Frontal cortex (tissue), 4 donors: ENCODE results near the gene CAB39L. TPM values are rescaled to one million over a fixed set of nuclear protein-coding genes. Genes with fewer than 3 reads are reported as not detected.

ENCODE experiments used
- DNase-seq, 2 donors: peaks; one replicate each; pipeline ENCODE4 v3.0.0; 2012; ENCODE audit warnings: low spot score in 2 of 2
- FAIRE-seq: peaks from 2 replicates; lab custom pipeline; 2012; peaks lifted over from hg19 to GRCh38; lab: Jason Lieb, UNC
- total RNA-seq: library from RNA; depleted of rRNA; stranded (reverse); fragments of >200 nt; gene quantifications from one replicate; pipeline ENCODE4 v1.2.3, GENCODE V29; 2014
- donor health status: control.
- donor health status: control.
- donor health status: control.

CAB39L gene
- total RNA-seq, 1 donor from 2014 or later = 43.2 TPM

DNA sequence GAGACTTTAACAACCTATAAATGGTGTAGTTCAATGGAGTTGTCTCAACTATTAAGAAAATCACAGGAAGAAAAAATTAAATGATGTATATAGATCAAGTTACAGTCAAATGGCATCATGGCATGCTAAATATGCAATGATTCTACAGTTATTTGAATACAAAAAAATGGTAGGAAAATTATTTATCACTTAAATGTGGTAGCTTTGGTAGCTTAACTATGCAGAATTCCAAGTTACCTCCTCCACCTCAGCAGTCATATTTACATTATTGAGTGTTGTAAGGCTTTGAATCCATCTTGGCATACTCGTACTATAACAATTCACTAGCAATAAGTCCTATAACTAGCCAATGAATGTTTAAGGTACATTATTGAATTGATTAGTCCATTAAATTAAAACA lies 36.8 kb downstream of the CAB39L start:
- DNase-seq = no peak
- FAIRE-seq = no peak

DNA sequence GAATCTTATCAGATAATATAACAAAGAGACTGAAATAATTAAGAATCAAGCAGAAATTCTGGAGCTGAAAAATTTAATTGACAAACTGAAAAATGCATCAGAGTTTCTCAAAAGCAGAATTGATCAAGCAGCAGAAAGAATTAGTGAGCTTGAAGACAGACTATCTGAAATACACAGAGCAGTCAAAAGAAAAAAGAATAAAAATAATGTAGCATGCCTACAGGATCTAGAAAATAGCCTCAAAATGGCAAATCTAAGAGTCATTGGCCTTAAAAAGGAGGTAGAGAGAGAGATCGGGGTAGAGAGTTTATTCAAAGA lies 39.2 kb downstream of the CAB39L start:
- FAIRE-seq (no peak), DNase-seq (no peak)

DNA sequence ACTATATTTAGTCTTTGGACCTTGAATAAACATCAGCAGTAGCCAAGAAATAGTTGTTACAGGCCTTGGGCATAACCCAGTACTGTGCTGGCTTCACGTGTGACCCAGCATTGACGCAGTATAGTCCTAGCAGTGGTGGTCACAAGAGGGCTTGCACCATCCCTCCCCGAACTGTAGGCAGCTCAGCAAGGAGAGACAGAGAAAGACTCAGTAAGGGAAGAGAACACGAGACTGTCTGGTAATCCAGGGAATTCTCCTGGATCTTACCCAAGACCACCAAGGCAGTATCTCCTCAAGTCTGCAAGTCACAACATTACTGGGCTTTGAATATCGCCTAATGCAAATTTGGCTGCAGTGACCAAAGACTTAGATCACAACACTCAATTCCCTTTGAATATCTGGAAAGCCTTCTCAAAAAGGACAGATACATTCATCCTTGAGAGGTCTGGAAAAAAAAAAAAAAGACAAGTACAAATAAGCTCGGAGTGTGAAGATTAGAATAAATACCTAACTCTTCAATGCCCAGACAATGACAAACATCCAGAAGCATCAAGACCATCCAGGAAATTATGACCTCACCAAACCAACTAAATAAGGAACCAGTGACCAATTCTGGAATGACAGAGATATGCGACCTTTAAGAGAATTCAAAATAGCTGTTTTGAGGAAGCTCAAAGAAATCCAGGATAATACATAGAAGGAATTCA lies 39.7 kb downstream of the CAB39L start:
- no peak for DNase-seq
- FAIRE-seq = no peak

DNA sequence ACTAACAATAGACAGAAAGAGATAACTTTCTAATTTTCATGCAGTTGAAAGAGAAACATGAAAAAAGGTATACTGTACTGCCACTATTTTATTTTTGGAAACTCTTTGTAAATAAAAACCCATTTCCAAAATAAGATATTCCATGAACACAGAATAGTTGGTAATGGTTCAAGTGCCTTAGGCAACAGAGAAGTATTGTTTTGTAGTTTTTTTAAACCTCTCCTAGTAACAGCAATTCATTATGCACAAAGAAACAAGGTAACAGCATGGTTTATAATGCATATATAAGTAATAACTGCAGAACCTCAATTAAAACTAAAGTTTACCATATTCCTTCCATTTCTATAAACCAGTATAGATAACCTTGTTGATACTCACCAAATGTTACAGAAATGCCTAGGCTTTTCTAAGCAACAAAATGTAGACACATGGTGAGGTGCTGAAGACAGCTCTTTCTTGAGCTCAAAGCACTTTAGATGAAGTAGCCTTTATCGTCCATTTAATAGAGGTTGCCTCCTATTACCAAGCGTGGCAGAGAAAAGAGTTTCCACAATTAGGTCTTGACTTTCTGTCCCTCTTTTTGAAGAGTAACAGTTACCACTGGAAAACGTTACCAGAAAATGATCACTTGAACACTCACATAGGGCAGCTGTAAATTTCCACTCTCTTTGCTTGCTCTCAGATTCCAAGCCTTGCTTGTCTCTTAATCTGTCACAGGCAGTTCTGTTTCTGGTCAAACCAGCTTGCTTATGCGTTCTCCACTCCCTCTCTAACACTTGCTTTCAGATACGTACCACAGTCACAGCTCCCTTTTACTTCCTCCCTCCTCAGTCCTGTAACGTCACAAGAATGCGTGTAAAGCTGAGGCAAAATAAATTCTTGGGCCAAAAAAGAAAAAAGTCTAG lies 42.9 kb downstream of the CAB39L start:
- FAIRE-seq = peak; percentile 47

DNA sequence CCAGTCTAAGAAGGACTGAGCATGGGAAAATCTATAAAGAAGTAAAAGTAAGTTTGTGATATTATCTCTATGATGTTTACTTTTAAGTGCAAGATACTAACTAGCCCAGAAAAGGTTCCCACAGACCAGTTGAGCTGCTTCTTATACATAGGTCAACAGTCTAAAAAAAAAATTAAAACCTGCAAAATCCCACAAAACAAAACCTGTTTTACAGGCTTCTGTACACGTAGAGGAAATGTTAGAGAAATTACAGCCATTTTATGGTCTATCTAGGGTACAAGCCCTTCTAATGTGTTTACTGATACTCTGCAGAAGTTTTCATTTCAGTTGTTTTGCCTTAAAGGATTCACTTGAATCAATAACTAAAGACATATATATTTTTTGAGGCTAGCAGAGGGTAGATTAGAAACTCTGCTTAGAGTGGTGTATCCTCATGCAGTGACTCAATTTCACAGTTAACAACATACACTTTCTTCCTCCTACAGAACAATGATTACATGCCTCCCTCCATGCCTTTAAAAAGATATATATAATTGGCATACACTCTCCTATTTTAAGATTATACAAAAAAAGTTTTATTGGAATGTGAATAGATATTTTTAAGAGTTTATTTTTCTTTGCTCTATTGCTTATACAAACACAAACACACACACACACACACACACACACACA lies 43.9 kb downstream of the CAB39L start:
- DNase-seq = no peak
- FAIRE-seq = no peak

More for the DNA sequence above, 42.9 kb downstream of the CAB39L start:
- DNase-seq = peak in 1 of 2 donors; percentile 6

DNA sequence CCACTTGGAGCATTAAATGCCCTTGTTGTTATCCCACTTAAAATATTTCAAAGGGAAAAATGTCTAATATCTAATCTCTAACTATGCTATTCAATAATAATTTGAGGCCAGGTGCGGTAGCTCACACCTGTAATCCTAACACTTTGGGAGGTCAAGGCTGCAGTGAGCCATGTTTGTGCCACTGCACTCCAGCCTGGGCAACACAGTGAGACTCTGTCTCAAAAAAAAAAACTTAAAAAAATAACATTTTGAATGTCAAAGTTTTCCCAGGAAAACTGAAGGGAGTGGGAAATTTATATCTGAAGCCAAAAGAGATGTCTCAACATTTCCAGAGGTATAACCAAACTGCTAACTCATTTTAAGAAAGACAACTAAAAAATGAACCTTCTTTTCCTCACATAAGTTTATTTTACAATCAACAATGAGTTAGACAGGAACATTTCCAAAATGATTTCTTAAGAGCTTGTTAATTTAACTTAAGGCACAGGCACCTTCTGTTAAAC lies 47.9 kb downstream of the CAB39L start:
- no peak for FAIRE-seq
- DNase-seq = no peak

DNA sequence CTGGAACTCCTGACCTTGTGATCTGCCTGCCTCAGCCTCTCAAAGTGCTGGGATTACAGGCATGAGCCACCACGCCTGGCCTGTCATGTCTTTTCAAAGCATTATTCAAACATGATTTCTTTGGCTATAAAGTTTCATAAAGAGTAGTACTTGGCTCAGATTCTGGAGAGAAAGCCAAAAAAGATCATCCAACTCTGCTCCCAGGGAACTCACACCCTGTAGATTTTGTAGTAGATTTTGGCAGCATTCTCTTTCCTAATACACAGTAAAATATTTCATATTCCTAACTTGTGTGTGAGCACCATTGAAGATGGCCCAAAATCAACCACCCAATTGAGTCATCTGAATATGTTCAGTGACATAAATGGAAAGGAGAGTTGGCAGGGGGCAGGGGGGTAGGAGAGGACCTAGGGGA lies 48.4 kb downstream of the CAB39L start:
- FAIRE-seq (no peak), DNase-seq (no peak)

DNA sequence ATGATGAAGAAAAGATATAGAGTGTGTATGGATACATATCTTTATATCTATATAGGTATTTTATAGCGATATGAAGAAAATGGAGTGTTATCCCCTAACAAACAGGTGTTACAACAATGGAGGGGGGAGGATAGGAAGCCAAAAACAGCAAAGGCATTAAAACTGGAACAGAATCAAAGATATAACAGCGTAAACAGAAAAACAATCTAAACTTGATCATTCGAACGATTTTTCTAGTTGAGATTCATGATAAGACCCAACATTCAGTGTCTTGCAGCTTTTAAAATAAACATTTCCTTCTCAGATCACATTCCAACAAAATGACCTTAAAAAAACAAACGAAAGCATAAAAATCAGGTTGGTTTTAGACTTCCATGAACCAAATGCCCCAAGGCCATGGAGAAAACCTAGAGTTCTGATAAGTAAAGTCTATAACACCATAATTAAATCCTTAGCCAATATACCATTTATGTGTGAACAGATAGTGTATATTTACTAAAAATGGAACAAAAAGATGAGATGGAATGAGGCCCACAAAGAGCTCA lies 55.7 kb downstream of the CAB39L start:
- DNase-seq = no peak

DNA sequence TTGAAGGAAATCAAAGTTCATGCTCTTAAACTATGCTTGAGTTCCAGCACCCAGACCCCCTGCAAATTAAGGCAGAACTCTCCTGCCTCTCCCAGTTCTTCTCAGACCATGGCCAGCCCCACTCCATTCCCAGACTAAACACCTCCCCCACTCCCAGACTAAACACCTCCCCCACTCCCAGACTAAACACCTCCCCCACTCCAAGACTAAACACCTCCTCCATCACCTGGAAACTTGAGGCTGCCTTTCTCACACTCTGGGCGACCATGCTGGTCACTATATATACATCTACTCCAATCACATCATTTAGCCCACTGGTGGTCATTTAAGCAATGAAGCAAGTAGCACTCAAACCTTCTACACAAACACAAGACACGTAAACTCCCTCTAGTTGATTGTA lies 57.2 kb downstream of the CAB39L start:
- DNase-seq = no peak
- no peak for FAIRE-seq

More for the DNA sequence above, 55.7 kb downstream of the CAB39L start:
- no peak for FAIRE-seq

DNA sequence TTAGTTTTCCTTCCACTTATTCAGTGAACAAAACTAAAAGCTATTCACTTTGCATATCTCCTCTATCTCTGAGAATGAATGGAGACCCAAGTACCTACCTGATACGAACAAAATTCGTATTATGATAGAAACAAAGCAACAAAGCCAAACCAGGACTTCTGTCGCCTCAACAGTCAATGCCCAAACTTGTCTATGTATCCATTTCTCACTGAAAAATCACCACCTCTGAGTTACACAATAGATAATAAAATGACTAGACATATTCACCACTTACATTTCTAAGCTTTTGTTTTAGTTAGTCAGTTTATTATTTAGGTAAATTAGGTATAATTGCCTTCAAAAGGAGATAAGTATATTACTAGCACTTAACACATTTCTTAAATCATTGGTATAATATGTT lies 67.7 kb downstream of the CAB39L start:
- FAIRE-seq = no peak
- DNase-seq = no peak

DNA sequence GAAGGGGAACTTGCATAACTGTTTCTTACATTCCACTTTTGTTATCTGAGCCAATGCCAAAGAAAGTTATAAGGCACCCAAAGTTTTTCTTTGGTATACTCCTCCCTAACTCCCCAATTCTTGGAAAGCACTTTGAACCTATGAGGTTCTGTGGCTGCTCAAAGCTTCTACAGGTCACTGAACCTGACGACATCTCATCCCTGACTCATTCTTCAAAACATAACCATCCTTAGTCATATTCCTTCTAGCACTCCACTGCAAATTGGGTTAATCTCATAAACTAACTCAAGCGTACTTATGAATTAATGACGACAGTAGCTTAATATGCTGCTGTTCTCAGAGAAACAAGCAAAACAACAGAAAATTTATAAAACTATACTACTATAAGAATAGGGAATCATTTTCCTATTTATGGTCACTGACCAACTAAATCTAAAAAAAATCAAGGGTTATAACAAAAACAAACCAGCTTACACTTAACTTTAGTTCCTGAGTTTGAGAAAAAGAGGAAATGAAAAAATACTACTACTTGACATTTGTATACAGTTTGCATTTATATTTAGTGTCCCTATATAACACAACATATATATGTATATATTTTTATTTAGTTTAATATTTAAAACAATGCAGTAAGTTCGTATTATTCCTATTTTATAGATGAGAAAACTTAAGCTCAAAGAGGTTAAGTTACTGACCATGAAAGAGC lies 69.1 kb downstream of the CAB39L start:
- no peak for DNase-seq
- FAIRE-seq = peak; percentile 66

DNA sequence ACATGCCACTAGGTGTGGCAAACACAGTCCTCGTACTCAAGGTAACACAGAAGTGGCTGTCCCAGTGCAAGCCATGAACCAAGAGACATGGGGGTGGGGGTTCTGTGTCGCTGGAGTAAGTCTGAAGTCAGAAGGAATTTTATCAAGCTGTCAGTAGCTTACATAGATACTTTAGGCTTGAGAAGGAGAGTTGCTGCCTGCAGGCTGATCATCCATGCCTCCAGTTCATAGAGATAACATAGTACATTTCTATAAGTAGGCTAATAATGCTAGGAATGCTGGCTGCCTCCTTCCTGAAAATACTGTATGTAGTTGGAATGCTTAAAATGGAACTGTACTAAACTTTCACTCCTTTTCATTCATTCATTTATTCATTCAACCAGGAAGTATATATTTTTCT lies 70.1 kb downstream of the CAB39L start:
- DNase-seq (no peak), FAIRE-seq (no peak)

DNA sequence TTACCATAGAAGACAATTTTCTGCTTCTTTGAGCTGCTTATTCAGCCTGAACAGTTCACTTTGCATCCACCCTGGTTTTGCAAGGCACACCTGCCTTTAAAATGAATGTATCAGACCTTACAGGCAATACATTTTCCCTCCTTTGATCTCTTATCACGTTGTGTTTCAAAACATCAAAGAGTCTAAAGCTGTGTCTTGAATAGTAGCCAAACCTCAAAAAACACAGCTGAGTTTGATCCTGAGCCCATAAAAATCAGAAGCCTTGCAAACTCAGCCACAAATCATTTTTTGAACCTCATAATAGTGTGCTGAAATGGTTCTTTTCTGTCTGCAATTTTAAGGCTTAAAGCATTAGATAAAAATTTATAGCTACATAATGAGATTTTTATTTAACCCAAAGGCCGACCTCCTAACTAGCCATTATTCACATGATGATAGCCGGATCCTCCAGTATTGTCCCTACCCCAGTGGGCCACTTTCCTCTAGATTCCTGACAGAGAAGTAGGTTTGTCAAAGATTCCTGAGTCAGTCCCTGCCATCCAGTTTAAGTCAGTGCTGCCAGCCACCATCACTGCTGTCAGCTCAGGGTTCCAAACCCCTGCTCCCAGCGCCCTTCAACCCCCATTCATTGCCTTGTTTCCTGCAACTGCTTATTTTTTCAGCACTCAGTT lies 71.8 kb downstream of the CAB39L start:
- DNase-seq (no peak), FAIRE-seq (no peak)

DNA sequence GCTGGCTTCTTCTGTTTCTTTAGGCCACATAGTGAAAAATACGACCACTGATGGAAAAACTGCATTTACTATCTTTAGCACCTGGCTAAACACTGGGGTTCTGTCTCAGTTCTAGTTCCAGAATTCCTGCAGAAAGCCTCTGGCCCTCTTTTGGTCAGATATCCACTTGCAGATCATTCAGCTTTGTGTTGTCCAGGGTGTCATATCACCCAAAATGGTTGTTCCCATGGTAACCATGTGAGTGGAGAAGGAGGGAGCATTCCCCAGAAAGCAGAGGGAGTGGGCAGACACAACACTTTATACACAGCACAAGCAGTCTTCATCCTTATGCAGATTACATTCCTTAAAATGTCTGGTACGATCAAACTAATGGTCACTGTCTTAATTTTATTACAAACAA lies 73.5 kb downstream of the CAB39L start:
- FAIRE-seq = no peak
- DNase-seq = no peak

DNA sequence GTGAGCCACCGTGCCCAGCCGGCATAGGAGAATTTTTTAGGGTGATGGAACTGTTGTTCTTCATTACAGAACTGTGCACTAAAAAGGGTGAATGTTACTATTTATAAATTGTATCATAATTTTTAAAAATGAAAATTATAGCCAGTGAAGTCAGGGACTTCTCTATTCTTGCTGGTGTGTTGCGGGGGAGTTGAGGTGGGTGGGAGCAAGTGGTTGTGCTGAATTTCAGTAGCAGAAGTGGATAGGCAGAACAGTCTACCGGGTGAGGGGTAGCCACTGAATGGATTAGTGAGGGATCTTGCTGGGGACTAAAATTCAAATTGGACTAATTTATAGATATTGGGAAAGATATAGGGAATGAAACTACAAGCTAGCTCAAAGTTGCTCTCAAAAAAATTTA lies 74.0 kb downstream of the CAB39L start:
- no peak for DNase-seq
- FAIRE-seq = no peak

DNA sequence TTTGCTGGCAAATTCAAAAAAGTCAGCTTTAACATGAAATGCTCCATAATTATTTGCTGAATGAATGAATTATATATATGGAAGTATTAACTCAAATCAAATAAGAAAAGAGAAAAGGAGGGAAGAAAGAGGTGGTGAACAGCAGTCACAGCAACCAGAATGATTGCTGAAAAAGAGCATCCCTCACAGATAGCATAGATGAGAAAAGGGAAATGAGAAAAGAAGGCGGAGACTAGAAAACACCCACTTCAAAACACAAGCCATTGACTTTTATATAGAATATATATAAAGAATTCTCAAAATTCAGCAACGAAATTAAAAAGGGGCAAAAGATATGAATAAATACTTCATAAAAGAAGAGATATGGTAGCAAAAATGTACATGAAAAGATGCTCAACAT lies 75.2 kb downstream of the CAB39L start:
- FAIRE-seq (no peak), DNase-seq (no peak)

DNA sequence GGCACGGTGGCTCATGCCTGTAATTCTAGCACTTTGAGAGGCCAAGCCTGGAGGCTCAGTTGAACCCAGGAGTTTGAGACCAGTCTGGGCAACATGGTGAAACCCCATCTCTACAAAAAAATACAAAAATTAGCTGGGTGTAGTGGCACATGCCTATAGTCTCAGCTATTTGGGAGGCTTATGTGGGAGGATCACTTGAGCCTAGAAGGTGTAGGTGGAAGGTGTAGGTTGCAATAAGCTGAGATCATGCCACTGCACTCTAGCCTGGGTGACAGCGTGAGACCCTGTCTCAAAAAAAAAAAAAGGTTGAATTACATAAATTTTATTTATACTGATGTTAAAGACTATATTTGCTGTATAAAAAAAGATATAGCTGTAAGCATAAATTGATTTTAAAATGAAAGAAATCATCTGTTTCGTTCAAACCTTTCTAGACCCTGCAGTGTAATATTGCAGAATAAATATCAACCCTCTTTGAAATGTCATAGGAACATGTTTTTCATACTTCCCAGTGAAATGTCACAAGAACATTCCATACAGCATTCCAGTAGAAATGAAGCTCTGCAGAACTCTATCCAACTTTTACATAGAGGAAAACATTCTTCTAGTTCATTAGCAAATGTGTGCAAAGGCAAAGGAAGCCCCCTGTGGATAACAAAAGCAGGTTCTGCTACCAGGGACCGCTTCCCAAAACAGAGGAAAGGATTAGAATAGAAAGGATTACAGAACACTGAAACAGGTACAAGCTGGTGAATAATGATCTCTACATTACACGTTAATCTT lies 76.0 kb downstream of the CAB39L start:
- FAIRE-seq (no peak), DNase-seq (no peak)

DNA sequence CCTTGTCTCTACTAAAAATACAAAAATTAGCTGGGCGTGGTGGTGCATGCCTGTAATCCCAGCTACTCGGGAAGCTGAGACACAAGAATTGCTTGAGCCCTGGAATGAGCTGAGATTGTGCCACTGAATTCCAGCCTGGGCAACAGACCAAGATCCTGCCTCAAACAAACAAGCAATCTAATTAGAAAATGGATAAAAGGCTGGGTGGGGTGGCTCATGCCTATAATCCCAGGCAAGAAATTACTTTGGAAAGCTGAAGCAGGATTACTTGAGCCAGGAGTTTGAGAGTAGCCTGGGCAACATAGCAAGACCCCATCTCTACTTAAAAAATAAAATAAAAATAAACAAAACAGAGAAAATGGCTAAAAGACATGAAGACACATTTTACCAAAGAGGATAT lies 77.0 kb downstream of the CAB39L start:
- FAIRE-seq = no peak
- no peak for DNase-seq

DNA sequence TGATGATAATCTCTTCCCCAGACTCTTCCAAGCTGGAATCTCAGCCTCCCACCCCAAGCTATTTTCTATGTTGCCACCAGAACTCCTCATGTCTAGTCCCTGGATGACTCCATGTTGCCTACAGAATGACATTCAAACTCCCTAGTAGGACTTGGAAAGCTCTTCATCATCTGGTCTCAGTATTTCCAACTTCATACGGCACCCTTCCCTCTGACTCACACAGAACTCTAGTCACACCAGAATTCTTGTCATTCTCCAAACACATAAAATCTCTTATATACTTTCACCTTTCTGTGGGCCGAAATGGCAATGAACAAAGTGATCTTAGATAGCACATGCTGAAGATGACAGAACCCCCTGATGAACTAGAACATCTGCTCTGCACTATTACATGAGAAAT lies 86.2 kb downstream of the CAB39L start:
- DNase-seq (no peak), FAIRE-seq (no peak)
